Activated gamma-delta T cell treated with anti-CD3 and anti-CD28 coated beads, Interleukin-2, amount 50 U/mL, for 16 hours (primary cell): ENCODE results near the gene CIZ1.
A peak's percentile ranks its signal among the peaks of the same experiment; 100 is the strongest.

Experiments
- DNase-seq: peaks from one replicate; pipeline ENCODE4 v3.0.0-alpha.2; 2020; ENCODE audit warnings: low read depth

Gene CIZ1

GRCh38 chr9:128162215-128163026, 29.0 kb downstream of the CIZ1 start:
- no peak for DNase-seq

GRCh38 chr9:128161215-128161902, 30.0 kb downstream of the CIZ1 start:
- no peak for DNase-seq

GRCh38 chr9:128160603-128160987, 30.8 kb downstream of the CIZ1 start:
- DNase-seq, result peak; percentile 32

GRCh38 chr9:128159784-128160602, 31.4 kb downstream of the CIZ1 start, which contains the start of gene BBLN:
Gene BBLN (plus strand): TSS chr9:128160265. CDS start chr9:128160408, 143 bp downstream.
- peak; percentile 89 for DNase-seq

GRCh38 chr9:128159522-128159783, 31.9 kb downstream of the CIZ1 start:
- DNase-seq, result peak; percentile 35

- no peak for DNase-seq
Measured at GRCh38 chr9:128155736-128156500, 35.5 kb downstream of the CIZ1 start.

- DNase-seq, result no peak
Measured at GRCh38 chr9:128153947-128154695, 37.3 kb downstream of the CIZ1 start.

- no peak for DNase-seq
Measured at GRCh38 chr9:128153060-128153946, 38.1 kb downstream of the CIZ1 start.

- no peak for DNase-seq
Measured at GRCh38 chr9:128152133-128153059, 39.0 kb downstream of the CIZ1 start.

GRCh38 chr9:128151309-128152132, 39.9 kb downstream of the CIZ1 start:
- no peak for DNase-seq

- no peak for DNase-seq
Measured at GRCh38 chr9:128150594-128151308, 40.6 kb downstream of the CIZ1 start.

- DNase-seq, result no peak
Measured at GRCh38 chr9:128149951-128150593, 41.3 kb downstream of the CIZ1 start.

GRCh38 chr9:128149001-128149701, 42.2 kb downstream of the CIZ1 start, which contains the start of gene LCN2:
Gene LCN2 (plus strand): TSS chr9:128149453. CDS start chr9:128149526, 73 bp downstream.
- DNase-seq, result no peak

GRCh38 chr9:128148509-128149000, 42.8 kb downstream of the CIZ1 start:
- no peak for DNase-seq

GRCh38 chr9:128146591-128147120, 44.7 kb downstream of the CIZ1 start:
- DNase-seq, result no peak

- no peak for DNase-seq
Measured at GRCh38 chr9:128145951-128146351, 45.4 kb downstream of the CIZ1 start.
